ENCODE results near the gene ATP6V1F.

- TF ChIP-seq EZH2phosphoT487 (IDR thresholded peaks at IDR 0.05; ENCODE audit: insufficient read depth, low read depth) (no peak), EZH2 (IDR thresholded peaks at IDR 0.05; ENCODE audit: insufficient read depth, poor library complexity, severe bottlenecking) (no peak)
These were observed 3.6 kb downstream of the ATP6V1F start for GRCh38 chr7:128865996-128866877.

All from GM23248 (cell line).